Stimulated activated CD4-positive, alpha-beta T cell treated with anti-CD3 and anti-CD28 coated beads, Interleukin-1b, Interleukin-23, amount 100 ng/mL, for 48 hours (primary cell): Measurements from ENCODE around the gene PDE6A.

Experiments
- DNase-seq: peaks from one replicate; pipeline ENCODE4 v3.0.0-alpha.2; 2020

The PDE6A gene

DNA sequence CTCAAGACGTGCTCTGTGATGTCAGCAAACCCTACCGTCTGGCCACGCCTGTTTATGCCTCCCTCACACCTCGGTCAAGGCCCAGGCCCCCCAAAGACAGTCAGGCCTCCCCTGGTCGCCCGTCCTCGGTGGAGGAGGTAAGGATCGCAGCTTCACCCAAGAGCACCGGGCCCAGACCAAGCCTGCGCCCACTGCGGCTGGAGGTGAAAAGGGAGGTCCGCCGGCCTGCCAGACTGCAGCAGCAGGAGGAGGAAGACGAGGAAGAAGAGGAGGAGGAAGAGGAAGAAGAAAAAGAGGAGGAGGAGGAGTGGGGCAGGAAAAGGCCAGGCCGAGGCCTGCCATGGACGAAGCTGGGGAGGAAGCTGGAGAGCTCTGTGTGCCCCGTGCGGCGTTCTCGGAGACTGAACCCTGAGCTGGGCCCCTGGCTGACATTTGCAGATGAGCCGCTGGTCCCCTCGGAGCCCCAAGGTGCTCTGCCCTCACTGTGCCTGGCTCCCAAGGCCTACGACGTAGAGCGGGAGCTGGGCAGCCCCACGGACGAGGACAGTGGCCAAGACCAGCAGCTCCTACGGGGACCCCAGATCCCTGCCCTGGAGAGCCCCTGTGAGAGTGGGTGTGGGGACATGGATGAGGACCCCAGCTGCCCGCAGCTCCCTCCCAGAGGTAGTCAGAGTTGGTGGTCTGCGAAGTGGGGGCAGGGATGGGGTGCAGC, 111.3 kb downstream of the PDE6A start:
- no peak for DNase-seq

DNA sequence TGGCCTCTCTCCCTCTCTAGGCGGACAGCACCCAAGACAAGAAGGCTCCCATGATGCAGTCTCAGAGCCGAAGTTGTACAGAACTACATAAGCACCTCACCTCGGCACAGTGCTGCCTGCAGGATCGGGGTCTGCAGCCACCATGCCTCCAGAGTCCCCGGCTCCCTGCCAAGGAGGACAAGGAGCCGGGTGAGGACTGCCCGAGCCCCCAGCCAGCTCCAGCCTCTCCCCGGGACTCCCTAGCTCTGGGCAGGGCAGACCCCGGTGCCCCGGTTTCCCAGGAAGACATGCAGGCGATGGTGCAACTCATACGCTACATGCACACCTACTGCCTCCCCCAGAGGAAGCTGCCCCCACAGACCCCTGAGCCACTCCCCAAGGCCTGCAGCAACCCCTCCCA, 112.0 kb downstream of the PDE6A start:
- DNase-seq: no peak

DNA sequence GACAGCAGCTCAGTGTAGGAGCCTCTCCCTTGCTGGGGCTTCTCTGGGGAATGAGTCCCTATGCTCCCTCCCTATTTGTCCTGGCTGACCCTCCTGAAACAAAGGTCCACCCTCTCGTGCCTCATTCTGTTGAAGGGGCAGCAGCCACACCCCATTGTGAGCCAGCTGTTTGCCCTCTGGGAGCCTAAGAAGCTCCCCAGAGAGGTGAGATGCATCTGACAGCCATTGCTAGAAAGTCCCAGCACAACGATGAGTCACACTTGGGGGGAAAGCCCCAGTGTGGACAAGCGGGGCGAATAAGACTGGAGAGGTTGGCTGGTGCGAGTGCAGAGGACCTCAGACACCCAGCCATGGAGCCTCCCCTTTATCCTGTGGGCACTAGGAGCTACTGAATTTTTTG, 113.1 kb downstream of the PDE6A start:
- DNase-seq: peak; percentile 44

DNA sequence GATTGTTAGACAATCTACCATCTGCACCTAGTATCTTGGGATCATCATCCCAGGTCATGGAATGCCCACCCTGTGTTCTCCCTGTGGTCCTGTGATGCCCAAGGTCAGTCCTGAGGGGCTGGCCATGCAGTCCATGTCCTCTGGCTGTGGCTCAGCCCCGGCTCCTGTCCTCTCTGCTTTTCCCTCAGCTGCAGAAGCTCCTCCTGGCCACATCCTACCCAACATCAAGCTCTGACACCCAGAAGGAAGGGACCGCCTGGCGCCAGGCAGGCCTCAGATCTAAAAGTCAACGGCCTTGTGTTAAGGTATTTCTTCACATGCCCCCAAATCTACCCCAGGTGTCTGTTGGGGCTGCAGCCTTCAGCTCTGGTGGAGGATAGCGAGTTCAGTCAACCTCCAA, 114.0 kb downstream of the PDE6A start:
- DNase-seq: no peak

DNA sequence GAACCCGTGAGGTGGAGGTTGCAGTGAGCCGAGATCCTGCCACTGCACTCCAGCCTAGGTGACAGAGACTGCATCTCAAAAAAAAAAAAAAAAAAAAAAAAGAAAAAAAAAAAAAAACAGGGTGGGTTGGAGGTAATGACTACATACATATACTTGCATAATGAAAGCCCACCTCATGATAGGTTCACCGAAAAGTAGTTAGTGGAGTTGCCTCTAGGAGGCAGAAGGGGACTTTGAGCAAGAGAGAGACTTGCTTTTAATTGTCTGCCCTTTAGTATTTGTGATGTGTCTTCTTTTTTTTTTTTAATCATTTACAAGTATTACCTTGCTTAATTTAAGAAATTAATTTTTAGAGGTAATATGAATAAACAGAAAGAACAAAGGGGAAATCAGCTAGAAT, 114.6 kb downstream of the PDE6A start:
- DNase-seq: no peak

DNA sequence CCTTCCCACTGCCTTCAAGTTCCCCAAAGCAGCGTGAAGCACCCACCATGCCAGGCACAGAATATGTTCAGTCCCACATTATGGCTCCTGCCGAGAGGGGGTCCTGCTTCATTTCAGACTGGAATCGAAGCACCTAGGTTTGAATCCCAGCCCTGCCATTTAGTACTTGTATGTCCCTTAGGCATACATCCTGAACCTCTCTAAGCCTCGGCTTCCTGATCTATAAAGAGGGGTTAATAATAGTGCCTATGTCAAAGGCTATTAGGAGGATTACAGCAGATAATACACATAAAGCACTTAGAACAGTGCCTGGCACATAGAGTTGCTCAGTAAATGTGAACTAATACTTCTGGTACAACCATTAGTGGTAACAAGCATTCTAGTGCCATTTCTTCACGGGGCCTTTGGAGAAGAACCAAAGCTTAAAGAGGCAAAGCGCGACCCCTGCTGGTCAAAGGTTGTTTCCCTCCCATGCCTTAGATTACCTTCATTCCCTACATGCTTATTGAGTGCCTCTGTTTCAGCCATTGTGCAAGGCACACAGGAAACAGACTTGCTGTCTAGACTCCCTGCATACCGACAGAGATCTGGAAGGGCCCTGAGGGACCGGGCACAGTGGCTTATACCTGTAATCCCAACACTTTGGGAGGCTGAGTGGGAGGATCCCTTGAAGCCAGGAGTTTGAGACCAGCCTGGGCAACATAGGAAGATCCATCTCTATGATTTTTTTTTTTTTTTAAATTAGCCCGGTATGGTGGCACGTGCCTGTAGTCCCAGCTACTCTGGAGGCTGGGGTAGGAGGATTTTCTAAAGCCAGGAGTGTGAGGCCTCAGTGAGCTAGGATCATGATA, 116.2 kb downstream of the PDE6A start:
- peak; percentile 77 for DNase-seq

DNA sequence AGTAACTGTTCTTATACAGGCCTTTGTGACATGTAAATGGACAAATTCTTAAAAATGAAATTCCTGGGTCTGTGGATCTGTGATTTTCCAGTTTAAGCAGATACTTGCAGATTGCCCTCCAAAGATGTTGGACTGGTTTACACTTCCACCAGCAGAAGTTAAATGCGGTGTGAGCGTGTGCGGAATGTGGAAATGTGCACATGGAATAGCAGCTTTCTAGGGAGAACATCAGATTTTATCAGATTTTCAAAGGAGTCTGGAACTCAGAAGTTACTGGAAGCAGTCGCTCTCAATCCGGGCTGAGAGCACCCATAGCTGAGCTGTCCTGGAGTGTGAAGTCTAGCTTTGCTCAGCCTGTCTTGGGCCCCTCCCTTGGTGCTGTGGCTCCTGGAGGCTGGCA, 117.0 kb downstream of the PDE6A start:
- DNase-seq: no peak

DNA sequence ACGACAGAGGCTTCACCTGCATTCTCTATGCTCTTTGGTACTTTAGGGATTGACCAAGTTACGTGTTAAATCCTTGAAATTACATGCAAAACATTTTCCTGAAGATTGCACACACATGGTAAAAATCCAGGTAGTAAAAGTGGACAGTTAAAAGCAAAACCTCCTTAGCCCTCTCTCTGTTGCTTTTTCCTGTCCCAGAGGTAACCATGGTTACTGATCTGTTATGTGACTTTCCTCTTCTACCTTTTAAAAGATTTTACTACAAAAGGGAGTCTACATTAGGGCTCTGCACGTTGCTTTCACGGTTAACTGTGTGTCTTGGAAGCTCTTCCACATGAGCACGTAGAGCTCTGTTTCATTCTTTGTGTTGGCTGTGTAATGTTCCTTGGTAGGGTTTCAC, 117.5 kb downstream of the PDE6A start:
- no peak for DNase-seq

DNA sequence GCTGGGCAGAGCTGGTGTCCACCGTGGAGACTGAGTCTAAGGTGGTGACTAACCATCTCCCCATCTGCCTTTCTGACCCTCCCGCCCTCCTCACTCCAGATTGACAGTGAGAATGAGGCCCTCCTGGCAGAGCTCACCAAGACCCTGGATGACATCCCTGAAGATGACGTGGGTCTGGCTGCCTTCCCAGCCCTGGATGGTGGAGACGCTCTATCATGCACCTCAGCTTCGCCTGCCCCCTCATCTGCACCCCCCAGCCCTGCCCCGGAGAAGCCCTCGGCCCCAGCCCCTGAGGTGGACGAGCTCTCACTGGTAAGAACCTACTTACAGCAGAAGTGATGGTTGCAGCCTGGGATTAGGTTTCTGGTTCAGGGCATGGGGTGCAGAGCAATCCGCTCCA, 118.0 kb downstream of the PDE6A start:
- no peak for DNase-seq

DNA sequence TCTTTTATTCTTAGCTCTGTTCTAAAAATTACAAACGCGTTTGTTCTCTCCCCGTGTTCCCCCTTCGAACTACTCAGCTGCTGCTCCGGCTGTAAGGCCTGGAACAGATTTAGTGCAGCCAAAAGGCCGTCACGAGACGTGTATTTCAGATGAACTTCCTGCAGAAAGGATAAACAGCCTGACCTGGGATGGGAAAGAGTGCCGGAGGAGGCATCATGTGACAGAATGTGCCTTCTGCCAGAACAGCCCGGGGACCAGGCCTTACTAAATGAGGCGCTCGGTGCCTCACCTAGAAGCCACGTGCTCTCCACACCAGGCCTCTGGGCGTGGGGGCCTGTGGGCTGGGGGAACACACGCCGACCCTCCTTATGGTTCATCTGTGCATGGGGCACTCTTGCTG, 119.7 kb downstream of the PDE6A start:
- no peak for DNase-seq

DNA sequence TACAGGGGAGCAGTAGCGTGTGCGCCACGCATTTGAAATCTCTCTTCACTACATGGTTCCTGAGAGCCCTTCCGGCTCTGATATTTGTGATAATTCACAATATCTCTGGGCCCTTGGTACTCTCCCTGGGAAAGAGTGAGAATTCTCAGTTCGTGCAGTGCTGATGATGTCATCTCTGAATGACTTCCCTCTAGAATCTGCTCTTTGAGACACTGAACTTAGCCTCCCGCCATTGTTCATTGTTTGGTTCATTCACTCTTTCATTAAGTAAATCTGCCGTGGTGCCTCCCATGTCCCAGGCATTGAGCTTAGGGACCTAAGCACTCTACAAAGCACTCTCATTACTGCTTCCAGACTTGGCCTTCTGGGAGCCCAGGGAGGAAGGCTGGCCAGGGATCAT, 120.5 kb downstream of the PDE6A start:
- DNase-seq: no peak

DNA sequence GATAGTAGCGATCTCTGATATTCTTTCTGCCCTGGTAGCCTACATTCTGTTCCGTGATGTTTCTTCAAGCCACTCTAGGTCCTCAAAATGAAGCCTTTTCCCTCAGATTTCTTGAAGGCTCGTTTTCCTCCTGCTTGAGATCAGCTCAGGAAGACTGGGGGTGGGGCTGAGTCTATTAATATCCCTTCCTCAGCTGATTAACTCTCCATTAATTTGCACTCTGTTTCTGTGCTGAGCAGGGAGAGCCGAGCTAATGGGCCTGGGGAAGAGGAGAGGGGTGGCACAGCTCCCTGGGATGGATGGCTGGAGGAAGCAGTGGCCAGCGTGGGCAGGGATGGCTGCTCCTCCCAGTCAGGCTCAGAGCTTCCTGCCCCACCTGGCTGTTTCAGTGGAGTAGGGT, 121.2 kb downstream of the PDE6A start:
- DNase-seq: no peak

DNA sequence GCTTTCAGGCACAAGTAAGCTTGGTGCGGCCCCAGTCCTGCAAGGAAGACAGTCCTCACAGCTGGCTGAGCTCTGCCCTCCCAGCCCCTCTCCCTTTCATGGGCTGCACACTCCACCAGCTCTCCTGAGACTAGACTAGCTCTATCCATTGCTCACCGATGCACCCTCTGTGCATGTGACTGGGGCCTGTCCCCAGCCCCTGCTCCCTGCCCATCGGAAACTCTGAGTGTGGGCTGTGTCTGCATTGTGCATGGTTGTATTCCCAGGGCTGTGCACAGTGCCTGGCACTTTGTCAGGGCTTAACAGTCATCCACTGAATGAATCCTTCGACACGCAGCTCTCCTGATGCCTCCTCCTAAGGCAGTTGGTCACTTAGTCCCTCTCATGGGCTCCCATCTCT, 122.3 kb downstream of the PDE6A start:
- DNase-seq: no peak

DNA sequence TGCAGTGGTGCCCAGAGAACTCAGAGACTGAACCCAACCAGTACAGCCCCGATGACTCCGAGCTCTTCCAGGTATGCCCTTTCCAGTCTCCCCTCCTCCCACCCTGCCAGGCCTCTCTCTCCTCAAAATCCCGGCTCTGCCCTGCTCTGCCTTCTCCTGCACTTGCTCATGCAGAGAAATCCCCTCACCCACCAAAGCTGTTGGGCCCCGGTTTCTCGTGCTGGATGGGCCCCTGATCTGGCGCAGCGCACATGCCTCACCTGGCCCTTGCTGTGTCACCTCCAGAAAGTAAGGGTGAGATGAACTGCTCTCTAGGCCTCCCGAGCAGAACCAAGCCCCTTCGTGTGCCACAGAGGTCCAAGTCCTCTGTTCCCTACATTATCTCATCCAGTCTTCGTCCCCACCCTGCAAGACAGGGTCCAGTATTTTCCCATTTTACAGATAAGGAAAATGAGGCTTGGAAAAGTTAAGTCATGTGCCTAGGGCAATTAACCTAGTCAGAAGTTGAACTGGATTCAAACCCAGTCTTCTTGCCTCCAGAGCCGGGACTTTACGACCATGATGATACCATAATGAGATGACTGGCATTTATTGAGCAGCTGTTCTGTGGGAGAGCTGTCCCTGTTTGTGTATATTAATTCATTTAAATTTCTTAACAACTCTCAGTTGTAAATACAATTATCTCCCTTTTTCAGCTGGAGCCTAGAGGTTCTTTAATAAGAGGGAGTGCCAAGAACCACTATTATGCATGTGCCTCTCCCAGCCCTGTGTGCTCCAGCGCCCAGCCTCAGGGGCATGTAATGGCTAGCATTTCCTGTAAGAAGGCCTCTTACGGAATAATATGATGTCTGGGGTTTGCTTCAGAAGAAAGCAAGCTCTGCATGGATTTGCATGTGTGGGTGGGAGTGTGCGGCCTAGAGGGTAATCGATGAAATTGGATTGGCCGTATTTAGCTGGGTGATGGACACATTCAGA, 123.8 kb downstream of the PDE6A start:
- no peak for DNase-seq

DNA sequence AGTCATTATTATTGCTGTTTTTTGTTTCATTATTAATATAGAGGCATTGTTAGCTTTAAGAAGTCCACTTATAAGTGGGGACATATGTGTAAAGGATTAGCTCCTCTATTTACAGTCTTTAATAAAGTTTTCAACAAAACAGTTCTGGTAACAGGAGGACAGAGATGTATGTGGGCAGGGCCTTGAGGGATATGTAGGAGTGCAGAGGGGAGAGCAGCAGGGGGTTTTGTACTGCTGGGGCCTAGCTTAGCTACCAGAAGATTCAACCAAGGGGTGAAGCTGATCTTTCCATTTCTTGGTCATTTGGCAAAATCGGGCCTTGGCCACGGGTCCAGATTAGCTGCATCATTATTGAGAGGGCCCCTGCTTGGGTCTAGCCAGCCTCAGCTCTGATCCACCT, 124.6 kb downstream of the PDE6A start:
- DNase-seq: no peak

DNA sequence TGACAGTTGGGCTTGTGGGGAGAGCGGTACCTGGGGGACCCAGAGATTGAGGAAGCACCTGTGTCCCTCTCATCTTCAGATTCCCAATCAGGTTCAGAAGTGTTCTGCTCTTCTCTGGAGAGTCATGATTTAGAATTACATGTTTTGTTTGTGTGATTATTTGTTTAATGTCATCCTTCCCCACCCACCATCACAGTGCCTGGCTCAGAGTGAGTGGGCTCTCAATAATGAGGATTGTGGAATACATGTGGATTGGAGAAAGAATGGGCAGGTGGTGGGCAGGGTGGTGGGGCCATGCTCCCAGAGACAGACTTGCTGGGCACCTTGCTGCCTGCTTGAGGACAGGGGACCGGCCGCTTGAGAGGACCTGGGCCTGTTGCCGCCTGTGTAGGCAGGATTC, 126.5 kb downstream of the PDE6A start:
- DNase-seq: no peak

DNA sequence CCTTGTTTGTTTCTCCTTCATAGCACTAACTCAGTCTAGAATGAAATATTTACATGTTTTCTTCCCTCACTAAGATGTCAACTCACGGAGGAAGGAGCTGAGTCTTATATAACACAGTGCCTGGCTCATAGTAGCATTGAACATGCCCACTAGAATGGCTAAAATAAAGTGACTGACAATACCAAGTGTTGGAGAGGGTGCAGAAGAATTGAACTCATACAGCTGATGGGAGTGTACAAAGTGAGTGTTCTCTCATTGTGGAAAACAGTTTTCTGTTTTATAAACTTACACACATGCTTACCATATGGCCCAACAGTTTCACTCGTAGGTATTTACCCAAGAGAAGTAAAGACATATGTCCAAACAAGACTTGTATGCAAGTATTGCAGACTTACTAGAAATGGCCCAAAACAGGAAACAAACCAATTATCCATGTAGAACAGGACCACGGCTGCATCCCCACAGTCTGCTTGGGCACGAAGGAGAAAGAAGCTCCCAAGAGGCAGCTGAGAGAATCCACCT, 127.0 kb downstream of the PDE6A start:
- DNase-seq: no peak

DNA sequence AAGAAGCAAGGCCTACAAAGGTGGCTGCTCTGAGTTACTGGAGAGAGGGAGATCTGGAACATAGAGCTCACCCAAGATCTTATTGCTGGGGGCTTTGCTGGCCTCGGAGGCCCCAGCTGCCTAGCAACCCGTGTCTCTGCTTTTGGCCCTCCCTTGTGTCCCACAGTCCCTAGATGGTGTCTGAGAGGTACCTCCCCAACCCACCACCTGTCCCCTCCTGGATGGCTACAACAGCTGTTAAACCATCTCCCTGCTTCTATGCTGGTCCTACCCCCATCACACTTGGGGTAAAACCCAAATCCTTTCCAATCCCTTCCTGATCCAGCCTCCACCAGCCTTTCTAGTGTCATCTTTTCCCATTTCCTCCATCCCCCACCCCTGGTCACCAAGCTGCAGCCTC, 127.9 kb downstream of the PDE6A start:
- no peak for DNase-seq

DNA sequence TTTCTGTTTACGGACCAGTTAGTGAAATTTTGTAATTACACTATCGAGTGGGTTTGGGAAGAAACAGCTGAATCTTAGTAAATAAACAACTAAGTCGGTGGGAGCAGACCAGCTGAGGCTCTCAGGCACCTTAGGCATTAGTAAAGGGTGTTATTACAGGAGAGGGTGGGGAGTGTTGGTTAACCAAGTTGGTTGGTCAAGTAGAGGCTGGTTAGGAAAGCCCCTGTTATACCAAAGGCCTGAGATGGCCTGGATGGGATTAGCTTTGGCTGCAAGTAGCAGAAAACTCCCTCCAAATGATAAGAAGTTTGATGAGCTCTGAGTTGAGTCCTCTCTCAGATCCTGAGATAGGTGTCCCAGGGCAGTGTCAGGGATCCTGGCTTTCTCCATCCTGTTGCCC, 133.1 kb downstream of the PDE6A start:
- no peak for DNase-seq

DNA sequence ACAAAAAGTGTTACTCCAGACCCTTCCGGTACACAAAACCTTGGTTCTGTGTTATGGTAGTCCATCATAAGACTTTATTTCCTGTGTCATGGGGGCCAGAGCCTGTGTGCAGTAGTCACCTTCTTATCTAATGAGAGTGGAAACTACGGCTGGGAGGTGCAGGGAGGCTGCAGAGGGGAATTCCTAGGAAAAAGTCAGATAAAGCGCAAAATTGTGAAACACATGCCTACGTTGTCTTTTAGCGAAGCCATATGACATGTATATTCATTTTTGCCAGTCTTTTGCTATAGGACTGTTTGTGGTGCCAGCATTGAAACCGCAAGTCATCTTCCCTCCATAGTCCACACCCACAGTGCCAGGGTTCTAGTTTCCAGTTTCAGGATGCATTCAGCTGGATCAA, 133.7 kb downstream of the PDE6A start:
- DNase-seq: no peak

DNA sequence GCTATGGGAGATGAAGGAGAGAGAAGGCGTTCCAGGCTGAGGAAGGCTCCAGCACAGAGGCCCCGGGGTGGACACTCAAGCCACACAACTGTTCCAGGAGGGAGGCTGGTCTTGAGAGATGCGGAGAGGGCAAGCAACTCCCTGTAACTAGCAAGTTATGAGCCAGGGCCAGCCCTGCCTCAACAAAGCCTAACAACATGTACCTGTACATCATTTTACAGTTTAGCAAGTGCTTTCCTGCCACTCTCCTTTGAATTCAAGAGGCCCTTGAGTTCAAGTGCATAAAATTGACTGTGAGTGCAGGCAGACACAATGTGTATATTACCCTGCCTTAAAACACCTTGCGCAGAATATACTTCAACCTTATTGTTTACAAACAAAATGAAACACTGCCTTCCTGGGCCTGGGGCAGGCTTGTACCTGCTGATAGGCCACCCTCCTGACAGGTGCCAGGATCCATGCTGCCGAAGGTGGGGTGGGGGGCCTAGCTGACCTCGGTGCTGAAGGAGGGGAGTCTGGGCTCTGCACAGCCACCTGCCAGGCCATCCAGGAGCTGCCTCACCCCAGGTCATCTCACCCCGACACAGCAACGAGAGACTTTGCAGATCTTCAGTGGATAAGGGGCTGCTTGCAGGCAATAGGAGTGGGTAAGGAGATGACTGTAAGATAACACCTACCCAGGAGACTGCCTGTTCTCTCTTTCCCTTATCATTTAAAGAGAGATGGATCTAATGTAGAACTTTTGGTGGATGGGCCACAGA, 134.5 kb downstream of the PDE6A start:
- DNase-seq: no peak

DNA sequence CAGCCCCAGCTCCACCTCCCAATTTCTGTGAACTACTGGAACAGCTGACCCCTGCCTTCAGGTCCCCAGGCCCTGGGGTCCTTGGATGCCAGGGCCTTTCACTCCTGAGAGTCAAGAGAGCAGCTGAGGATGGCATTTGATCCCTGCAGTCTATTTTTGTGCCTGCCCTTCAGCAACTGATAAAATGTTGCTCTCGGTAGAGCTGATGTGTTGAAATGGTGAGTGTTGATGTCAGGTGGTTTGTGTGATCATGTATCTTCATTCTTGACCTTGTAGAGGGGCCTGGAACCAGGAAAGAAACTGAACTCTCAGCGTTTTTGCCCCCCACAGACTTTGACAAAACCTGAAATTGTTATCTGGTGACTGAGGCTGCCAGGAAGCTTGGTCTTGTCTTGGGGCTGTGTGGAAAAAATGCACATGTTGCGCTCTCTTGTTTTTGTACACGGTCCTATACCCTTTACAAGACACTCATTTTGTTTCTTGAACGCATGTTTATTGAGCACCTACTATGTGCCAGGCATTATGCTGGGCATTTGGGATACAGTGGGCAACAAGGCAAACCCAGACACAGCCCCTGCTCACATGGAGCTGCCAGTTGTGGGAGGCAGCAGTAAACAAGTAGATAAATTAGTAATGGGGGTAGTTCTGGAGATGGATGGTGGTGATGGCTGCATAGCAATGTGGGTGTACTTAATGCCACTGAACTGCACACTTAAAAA, 136.2 kb downstream of the PDE6A start:
- DNase-seq: no peak
